Stimulated activated CD4-positive, alpha-beta T cell treated with anti-CD3 and anti-CD28 coated beads, Interleukin-4, amount 100 ng/mL, for 1 hour (primary cell): ENCODE measurements around the gene CNIH2.
"Not testable (repeated sequence)": the region's sequence is repeated elsewhere in the genome, so short reads cannot be mapped to it uniquely, and the experiment has no call there.

ENCODE experiments used
- DNase-seq: peaks from one replicate; pipeline ENCODE4 v3.0.0-alpha.2; 2020

The CNIH2 gene

DNA sequence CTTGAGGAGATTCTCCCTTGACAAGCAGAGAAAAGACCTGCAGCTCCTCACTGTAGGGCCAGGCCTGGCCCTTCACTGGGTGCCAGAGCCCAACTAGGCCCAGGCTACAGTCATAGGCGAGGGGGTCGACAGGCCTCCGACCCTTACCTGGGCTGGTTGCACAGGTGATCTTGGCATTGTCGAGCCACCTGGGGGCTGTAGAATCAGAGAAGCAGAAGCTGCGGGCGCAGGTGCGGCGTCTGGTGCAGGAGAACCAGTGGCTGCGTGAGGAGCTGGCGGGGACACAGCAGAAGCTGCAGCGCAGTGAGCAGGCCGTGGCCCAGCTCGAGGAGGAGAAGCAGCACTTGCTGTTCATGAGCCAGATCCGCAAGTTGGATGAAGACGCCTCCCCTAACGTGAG lies 16.4 kb upstream of the CNIH2 start:
- DNase-seq: no peak

DNA sequence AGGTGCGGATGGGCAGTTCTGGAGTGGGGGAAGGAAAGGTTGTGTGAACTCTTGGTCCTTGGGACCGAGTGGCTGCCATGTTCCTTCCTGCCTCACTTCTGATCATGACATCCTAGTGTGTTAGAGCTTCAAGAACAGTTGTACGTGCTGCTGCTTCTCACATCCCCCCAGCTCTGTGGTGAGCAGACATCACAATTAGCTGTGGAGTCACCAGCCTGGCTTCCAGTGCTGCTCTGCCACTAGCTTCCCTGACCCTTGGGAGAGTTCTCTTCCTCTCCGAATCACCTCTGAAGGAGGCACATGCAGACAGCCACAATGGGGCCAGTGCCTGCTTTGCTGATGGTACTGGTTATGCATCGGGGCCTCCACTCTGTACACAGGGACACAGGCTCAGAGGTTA lies 15.8 kb upstream of the CNIH2 start:
- DNase-seq: no peak

DNA sequence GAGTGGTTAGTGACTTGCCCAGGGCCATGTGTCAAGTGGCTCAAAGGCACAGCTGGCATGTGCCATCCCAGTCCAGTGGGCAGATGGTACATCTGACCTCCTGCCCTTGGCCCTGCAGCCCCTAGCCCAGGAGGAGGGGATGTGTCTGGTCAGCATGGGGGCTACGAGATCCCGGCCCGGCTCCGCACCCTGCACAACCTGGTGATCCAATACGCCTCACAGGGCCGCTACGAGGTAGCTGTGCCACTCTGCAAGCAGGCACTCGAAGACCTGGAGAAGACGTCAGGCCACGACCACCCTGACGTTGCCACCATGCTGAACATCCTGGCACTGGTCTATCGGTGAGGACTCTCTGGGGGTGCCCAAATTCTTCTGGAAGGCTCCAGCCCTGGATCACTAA lies 15.3 kb upstream of the CNIH2 start:
- DNase-seq: no peak

DNA sequence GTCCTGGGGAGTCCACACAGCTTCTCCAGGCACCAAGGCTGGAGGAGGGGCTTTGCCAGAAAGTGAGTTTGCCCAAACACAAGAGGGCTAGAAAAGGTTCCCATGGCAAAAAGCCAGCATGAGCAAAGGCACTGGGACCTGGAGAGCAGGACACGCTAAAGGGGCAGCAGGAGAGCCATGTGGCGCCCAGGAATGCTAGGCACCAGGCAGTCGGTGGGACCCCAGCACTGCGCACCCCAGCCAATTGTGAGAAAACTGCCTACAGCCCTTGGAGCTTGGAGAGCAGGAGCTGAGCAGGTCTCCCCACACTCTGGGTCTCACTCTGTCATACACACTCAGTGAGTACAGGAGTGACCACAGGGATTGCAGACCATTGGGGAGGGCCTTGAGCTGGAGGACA lies 14.7 kb upstream of the CNIH2 start:
- DNase-seq: no peak

DNA sequence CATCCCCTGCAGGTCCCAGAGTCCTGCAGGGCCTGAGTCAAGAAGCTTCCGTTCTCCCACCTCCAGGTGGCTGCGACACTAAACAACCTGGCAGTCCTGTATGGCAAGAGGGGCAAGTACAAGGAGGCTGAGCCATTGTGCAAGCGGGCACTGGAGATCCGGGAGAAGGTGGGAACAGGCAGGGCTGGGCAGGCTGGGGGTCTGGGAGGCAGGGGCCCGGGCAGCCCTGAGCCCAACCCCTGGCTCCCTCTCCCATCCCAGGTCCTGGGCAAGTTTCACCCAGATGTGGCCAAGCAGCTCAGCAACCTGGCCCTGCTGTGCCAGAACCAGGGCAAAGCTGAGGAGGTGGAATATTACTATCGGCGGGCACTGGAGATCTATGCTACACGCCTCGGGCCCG lies 14.2 kb upstream of the CNIH2 start:
- no peak for DNase-seq

DNA sequence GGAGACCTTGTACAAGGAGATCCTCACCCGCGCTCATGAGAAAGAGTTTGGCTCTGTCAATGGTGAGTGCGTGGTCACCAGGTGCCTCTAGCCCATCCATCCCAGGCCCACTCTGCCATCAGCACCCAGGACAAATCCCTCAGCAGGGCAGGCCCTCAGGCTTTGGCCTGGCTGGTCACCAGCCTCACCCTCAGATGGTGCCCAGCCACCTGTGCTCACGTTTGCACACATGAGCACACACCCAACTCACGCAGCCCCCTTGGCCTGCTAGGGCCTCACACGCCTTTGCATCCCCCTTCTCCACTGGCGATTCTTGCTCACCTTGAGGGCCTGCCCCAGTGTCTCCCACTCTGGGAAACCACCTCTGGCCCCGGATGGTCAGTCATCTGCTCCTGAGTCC lies 13.6 kb upstream of the CNIH2 start:
- DNase-seq: no peak

DNA sequence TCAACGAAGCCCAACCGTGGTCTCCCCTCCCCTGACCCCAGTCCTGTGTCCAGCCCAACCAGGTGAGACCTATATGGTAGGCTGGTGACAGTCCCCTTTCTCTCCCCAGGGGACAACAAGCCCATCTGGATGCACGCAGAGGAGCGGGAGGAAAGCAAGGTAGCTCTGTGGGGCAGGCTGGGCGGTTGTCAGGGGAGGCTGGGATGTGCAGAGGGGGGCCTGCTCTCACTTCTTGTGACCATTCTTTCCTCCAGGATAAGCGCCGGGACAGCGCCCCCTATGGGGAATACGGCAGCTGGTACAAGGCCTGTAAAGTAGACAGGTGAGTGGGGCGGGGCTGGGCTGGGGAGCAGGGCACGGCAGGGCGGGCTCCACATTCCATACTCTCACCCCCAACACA lies 13.1 kb upstream of the CNIH2 start:
- DNase-seq: peak; percentile 45

DNA sequence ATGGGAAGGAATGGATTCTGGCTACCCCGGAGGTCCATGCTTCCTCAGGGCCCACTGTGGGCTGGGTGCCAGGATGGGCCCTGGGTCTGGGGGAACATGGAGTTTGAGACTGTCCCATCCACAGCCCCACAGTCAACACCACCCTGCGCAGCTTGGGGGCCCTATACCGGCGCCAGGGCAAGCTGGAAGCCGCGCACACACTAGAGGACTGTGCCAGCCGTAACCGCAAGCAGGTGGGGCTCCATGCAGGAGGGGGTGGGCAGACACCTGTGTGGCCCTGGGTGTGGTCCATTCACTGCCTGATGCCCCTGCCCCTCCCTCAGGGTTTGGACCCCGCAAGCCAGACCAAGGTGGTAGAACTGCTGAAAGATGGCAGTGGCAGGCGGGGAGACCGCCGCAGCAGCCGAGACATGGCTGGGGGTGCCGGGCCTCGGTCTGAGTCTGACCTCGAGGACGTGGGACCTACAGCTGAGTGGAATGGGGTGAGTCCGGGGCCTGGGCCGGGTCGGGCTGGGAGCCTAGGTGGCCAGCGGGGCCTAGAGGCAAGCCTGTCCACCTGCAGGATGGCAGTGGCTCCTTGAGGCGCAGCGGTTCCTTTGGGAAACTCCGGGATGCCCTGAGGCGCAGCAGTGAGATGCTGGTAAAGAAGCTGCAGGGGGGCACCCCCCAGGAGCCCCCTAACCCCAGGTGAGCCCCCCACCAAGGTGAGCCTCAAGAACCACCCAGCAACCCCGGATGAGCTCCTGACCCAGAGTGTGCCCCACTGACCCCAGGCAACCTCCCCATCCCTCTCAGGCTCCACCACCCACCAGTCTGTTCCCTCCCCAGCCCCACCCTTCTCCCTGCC lies 12.2 kb upstream of the CNIH2 start:
- DNase-seq: no peak

DNA sequence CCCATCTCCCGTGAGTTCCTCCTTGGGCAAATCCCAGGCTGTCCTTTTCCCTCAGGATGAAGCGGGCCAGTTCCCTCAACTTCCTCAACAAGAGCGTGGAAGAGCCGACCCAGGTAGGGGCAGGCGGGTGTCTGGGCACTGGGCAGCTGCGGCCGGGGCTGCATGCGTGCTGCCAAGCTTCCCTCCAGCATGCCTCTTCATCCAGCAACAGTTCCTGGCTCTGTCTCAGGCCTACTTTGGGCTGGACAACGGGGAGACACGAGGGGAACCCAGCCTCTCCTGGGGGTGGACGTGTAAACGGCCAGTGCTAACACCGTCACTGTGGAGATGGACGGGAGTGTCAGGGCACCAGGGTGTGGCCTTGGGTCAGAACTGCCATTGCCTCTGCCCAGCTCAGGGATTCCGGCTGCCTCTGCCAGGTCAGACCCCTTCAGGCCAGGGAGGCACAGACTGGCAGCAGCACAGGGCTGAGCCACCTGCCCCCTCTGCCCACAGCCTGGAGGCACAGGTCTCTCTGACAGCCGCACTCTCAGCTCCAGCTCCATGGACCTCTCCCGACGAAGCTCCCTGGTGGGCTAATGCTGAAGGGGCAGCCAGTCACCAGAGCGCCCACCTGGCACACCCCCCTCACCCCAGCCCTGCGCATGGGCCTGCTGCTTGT lies 11.5 kb upstream of the CNIH2 start:
- DNase-seq: no peak

DNA sequence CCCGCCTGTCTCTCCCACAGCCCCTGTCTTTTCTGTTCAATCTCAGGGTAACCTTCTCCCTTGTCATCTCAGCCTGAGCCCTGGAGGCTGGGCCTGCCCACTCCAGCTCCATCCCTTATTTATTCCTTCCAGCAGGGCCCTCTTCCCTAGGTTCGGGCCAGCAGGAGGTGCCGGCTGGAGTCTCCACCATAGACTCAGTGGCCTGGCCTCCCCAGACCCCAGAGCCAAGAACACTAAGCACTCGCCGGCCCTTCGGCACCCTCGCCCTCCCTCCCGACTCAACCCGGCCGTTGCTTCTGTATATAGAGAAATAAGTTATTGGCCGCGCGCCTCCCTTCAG lies 11.0 kb upstream of the CNIH2 start:
- DNase-seq: no peak

DNA sequence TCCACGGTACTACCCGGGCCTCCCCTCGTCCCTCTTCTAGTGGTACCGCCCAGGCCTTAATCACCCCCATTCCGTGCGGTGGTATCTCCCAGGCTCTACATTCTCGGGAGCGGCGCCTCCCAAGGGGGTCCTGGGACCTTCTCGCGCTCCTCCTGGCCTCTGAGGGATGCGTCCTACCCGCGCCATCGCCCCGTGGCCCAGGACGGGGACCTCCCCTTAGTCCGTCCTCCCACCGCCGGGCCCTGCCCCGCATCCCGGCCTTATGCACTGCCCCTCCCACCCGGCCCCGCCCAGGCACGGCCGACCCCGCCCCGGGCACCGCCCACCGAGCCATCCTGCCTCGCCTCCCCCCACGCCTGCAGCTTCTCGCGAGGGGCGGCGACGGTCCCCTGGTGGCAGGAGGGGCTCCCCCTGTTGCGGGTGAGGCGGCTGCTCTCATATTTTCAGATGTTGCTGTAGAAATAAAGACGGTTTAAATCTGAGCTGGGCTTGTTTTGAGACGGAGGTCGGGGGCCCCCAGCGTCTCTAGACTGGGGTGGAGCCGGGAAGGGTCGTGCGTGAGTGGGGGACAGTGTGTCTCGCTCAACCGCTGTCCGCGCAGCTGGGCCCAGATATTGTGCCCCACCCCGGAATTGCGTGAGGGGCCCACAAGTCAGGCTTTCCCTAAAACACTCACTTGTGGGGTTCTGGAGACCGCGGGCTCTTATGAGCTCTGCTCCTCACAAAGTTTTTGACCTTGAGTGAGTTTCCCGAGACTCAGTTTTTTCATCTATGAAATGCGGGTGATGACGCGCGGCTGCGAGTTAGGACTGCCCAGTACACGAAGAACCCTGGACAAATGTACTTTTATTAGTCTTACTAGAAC lies 10.4 kb upstream of the CNIH2 start:
- DNase-seq: peak; percentile 86

DNA sequence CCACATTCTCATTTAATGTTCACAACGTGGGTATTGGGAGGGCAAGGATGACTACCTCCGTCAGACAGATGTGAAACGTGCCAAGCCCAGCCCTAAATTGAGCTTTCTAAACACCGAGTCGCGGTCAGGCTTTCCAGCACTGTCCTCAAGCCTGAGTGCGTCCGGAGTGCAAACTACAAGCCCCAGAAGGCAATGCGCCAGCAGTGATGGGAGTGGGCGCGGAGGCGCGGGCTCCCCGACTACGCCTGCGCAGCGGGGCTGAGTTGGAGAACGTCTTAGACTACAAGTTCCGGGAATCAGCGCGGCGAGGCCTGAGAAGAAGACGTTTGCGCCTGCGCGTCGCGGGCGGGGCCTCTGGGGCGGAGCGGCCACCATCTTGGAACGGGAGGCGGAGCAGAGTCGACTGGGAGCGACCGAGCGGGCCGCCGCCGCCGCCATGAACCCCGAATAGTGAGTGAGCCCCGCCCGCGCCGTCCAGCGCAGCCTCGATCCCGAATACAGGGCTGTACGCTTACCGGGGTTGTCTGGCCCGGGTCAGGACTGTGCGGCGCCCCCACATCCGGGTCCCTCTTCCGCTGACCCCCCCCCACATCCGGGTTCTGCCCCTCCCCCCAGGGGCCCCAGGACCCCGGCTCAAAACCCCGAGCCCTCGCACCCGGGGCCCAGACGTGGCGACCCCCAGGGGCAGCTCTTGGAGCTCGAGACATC lies 9.6 kb upstream of the CNIH2 start, which contains the start of gene RAB1B:
Gene RAB1B (plus strand): TSS at position 396 of the 708 bp plus-strand sequence. CDS start 41 bp downstream, at position 437.
- DNase-seq: peak; percentile 100

DNA sequence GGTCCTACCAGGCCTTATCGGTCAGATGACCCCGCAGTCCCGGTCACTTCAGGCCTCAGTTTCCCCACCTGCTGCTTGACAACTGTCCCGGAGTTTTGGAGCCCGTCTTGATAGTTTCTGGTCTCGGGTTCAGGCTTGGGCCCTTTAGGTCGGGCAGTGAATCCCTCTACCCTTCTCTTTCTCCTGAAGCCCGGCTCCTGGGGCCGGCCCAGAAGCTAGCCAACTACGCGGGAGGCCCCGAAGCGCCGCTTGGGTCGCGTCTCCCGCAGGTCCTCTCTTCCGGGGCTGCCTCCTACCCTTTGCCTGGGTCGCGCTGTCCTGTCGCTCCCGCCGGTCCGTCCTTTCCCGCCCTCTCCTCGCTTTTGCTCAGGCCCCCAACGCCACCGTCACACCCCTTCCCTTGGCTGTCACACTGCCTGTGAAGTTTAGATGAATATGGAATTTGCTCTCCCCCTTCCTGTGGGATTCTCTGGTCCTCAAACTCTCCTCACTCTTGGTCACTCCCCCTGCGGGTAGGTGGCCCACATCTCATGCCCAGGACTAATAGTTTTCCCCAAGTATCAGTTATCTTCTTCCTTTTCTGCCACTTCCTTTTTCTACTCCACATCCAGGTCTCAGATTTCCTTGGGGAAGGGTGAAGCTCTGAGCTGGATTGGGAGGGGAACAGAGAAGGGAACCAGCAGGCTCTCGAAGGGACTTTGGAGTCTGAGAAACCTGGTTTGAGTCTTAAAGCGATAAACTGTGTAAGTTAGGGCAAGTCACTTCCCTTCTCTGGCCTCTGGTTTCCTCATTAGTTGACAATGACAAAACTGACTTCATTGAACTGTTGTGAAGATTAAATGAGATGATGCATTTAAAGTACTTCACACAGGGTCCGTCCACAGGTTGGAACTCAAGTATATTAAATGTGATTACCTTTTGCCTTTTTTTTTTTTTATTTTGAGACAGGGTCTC lies 8.7 kb upstream of the CNIH2 start:
- no peak for DNase-seq

DNA sequence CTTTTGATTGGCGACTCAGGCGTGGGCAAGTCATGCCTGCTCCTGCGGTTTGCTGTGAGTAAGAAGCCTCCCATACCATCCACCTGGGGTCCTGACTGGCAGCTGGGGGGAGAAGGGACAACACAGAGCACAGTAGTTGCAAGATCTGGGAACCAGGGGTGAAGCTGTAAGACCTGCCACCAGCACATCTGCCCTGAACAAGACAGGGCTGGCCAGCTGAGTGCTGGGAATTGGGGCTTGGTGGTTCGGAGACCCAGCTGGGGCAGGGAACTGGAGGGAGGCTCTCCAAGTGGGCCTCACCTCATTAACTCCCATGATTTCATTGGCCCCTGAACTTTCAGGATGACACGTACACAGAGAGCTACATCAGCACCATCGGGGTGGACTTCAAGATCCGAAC lies 6.2 kb upstream of the CNIH2 start:
- no peak for DNase-seq

DNA sequence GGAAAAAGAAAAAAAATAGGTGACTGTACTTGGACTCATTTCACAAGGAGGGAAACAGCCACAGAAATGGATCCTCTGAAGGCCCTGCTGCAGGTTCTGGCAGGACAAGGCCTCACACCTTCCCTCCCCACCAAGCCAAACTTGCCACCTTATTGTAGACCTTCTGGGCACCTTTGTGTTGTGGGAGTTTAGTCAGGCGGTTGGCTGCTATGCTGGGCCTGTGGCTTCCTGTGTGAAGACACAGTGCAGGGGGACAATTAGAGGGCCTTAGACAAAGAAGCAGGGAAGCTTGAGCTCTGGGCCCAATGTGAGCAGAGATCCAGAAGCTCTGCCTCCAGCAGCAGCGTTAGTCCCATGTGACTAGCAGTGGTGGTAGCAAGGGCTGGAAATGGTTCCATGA lies 5.4 kb upstream of the CNIH2 start:
- DNase-seq: no peak

DNA sequence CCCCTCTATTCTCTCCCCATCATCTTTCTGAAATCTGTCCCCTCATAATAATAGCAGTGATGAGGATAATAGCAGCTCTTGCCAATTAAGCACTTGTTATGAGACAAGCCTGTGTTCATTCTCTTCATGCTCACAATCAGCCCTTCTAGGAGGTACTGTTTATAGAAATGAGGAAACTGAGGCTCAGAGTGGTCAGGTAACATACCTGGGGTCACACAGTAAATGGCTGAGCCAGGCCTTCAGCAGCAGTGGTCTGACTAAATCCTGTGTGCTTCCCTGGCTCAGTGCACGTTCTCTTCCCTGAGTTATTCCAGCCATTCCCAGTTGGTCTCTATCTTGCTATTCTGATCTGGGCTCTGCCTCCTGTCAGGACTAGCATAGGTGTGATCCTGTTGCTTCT lies 3.8 kb upstream of the CNIH2 start:
- DNase-seq: no peak

DNA sequence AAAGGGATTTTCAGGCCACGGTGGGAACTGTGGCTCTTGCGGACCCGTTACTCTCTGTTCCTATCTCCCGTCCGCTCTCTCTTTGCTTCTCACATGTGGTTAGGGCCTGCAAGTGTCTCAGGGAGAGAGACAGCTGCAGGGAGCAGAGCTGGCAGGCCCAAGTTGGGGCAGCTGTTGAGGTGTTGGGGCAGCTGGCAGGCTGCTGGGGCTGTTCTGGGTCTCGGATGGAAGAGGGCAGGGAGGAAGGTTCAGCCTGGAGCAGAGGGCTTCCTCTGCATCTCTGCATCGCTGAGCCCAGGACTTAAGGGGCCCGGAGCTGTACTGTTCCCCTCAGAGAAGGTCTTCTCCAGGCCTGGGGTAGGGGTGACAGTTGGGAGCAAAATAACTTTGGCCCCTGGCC lies 2.6 kb upstream of the CNIH2 start:
- DNase-seq: no peak

DNA sequence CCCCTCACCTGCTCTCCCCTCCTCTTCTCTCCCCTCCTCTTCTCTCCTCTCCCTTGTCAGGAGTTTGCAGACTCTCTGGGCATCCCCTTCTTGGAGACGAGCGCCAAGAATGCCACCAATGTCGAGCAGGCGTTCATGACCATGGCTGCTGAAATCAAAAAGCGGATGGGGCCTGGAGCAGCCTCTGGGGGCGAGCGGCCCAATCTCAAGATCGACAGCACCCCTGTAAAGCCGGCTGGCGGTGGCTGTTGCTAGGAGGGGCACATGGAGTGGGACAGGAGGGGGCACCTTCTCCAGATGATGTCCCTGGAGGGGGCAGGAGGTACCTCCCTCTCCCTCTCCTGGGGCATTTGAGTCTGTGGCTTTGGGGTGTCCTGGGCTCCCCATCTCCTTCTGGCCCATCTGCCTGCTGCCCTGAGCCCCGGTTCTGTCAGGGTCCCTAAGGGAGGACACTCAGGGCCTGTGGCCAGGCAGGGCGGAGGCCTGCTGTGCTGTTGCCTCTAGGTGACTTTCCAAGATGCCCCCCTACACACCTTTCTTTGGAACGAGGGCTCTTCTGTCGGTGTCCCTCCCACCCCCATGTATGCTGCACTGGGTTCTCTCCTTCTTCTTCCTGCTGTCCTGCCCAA lies 1.9 kb upstream of the CNIH2 start:
- no peak for DNase-seq

DNA sequence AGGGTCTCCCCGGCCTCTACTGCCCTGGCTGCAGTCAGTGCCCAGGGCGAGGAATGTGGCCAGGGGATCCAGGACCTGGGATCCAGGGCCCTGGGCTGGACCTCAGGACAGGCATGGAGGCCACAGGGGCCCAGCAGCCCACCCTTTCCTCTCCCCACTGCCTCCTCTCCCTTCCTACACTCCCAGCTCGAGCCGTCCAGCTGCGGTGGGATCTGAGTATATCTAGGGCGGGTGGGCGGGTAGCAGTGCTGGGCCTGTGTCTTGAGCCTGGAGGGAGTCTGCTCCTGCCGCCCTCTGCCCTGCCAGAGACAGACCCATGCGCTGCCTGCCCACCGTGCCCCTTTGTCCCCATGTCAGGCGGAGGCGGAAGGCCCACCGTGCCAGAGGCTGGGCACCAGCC lies 1.4 kb upstream of the CNIH2 start:
- DNase-seq: not testable (repeated sequence)

DNA sequence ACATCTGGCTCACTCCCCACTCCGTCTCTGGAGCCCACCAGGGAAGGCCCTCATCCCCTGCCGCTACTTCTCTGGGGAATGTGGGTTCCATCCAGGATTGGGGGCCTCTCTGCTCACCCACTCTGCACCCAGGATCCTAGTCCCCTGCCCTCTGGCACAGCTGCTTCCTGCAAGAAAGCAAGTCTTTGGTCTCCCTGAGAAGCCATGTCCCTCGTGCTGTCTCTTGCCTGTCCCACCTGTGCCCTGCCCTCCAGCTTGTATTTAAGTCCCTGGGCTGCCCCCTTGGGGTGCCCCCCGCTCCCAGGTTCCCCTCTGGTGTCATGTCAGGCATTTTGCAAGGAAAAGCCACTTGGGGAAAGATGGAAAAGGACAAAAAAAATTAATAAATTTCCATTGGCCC lies 911 bp upstream of the CNIH2 start:
- DNase-seq: not testable (repeated sequence)

DNA sequence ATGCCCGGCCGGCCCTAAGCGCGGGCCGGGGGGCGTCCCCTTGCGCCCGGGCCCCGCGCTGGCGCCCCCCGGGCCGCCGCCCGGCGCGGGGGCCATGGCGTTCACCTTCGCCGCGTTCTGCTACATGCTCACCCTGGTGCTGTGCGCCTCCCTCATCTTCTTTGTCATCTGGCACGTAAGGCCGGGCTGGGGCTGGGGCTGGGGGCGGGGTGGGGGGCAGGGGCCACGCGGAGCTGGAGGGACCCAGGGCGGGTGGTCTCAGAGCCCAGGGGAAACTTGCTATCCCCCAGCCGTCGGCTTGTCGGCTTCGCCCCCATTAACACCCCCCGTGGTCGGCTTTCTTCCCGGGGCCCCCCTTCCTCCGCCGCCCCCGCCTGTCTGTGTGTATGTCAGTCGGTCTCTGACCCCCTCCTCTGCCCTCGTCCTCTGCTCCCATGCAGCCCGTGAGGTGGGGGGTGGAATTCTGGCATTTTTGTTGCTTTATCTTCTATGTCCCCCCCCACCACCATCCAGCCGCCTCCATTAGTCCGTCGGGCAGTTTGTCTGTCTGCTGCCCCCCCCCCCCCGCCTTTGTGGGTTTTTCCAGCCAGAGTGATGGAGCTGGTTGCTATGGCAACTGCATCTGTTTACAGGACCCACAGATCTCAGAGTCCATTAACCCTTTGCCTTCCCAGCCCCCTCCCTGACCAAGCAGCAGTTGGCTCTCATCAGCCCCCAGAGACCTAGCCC lies 552 bp downstream of the CNIH2 start:
- no peak for DNase-seq
